GM12872 (cell line): ENCODE results near the gene TNFSF12.

Source experiments
- TF ChIP-seq, protein P1 (sequence below): IDR thresholded peaks from 3 replicates; pipeline ENCODE4 v1.5.1; 2011; ENCODE audit warnings: low read depth, mild to moderate bottlenecking, low read length, moderate library complexity; ENCODE audit not compliant: insufficient read depth

The TNFSF12 gene, protein sequence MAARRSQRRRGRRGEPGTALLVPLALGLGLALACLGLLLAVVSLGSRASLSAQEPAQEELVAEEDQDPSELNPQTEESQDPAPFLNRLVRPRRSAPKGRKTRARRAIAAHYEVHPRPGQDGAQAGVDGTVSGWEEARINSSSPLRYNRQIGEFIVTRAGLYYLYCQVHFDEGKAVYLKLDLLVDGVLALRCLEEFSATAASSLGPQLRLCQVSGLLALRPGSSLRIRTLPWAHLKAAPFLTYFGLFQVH

DNA sequence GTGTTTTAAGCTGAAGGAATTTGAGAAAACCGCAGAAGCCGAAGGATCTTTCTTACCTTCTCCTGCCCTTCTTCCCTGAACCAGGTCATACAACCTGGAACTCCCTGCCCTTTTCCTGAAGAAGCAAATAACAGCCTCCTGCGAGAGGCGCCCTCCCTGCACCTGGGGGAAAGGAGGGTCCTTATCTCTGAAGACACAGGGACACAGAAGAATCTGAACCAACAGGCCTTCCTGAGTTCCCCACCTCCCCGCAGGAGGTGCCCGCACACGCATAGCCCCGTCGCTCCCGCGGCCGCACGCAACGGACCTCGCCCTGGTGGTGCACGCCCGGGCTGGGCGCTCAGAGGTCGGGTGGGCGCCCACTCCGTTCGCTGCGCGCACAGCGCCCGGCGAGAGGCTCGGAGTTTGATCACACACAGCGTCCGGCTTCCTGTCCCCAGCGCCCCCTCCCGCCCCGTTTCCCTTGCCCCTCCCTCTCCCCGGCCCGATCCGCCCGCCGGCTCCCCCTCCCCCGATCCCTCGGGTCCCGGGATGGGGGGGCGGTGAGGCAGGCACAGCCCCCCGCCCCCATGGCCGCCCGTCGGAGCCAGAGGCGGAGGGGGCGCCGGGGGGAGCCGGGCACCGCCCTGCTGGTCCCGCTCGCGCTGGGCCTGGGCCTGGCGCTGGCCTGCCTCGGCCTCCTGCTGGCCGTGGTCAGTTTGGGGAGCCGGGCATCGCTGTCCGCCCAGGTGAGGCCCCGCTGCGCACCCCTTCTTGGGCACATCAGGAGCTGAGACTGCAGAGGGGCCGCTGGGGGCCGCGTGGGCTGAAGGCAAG, at the start of gene TNFSF12:
Gene TNFSF12 (plus strand): TSS at position 474 of the 816 bp plus-strand sequence. CDS start 96 bp downstream, at position 570.
- TF ChIP-seq, protein P1, sequence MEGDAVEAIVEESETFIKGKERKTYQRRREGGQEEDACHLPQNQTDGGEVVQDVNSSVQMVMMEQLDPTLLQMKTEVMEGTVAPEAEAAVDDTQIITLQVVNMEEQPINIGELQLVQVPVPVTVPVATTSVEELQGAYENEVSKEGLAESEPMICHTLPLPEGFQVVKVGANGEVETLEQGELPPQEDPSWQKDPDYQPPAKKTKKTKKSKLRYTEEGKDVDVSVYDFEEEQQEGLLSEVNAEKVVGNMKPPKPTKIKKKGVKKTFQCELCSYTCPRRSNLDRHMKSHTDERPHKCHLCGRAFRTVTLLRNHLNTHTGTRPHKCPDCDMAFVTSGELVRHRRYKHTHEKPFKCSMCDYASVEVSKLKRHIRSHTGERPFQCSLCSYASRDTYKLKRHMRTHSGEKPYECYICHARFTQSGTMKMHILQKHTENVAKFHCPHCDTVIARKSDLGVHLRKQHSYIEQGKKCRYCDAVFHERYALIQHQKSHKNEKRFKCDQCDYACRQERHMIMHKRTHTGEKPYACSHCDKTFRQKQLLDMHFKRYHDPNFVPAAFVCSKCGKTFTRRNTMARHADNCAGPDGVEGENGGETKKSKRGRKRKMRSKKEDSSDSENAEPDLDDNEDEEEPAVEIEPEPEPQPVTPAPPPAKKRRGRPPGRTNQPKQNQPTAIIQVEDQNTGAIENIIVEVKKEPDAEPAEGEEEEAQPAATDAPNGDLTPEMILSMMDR: peak; percentile 15; the same call in 1 of the 3 replicates

DNA sequence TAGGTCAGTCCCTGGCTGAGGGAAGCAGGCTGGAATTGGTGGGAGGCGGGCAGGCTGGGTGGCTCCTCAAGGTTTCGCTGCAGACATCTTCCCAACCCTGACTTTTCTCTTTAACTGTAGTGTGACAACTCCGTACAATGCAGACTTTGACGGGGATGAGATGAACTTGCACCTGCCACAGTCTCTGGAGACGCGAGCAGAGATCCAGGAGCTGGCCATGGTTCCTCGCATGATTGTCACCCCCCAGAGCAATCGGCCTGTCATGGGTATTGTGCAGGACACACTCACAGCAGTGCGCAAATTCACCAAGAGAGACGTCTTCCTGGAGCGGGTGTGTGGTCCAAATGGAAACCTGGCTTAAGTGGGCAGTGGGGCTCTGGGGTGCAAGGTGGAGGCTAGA, 49.7 kb upstream of the TNFSF12 start:
- TF ChIP-seq, protein P1: no peak

DNA sequence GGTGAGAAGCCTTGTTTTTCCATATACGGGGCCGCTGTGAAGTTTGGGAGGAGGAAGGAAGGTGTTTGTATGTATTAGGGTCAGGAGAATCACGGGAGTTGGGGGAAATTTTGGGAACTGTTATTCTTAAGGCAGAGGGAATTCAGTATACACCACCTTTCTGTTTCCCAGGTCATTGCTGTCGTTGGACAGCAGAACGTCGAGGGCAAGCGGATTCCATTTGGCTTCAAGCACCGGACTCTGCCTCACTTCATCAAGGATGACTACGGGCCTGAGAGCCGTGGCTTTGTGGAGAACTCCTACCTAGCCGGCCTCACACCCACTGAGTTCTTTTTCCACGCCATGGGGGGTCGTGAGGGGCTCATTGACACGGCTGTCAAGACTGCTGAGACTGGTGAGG, 47.1 kb upstream of the TNFSF12 start:
- TF ChIP-seq, protein P1: no peak

DNA sequence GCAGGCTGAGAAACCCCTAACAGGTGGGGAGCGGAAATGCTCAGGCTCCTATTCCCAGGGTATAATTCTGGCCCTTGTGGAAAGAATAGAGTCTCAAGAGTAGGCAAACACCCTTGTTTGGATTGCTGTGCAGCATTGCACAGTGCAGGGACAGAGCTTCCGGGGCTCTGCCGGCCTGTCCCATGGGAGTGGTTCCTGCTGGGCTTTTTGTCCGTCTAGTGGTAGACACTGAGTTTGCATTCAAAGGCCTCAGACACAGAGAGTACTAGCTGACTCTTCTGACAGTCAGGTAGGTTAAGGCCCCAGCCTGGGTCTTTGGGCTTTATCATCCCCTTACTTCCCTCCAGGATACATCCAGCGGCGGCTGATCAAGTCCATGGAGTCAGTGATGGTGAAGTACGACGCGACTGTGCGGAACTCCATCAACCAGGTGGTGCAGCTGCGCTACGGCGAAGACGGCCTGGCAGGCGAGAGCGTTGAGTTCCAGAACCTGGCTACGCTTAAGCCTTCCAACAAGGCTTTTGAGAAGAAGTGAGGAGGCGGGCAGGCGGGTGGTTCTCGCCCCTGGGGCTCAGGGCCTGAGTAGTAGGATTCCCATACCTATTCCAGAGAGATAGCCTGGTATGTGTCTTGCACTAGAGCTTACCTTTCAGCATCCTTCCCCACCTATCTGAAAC, 46.5 kb upstream of the TNFSF12 start:
- TF ChIP-seq, protein P1: no peak

DNA sequence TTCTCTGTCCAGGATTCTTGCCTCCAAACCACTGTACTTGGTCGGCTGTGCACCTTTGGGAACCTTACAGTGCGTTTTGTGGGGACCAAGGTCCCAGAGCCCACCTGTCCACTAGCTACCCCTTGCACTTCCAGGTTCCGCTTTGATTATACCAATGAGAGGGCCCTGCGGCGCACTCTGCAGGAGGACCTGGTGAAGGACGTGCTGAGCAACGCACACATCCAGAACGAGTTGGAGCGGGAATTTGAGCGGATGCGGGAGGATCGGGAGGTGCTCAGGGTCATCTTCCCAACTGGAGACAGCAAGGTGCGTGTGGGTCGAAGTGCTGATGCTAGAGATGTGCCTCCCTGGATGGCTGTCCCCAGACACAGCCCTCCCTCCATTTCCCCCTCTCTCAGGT, 45.9 kb upstream of the TNFSF12 start:
- TF ChIP-seq, protein P1: peak; percentile 36; the same call in 1 of the 3 replicates

DNA sequence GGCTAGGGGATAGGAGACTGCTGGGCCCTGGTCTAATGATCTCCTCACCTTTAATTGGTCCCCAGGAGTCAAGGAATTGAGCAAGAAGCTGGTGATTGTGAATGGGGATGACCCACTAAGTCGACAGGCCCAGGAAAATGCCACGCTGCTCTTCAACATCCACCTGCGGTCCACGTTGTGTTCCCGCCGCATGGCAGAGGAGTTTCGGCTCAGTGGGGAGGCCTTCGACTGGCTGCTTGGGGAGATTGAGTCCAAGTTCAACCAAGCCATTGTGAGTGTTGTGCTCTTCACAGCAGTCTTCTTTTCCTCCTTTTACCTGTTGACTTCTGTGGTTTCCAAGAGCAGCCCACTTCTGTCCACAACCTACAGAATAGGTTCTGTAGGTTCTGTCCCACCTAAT, 45.3 kb upstream of the TNFSF12 start:
- TF ChIP-seq, protein P1: no peak

DNA sequence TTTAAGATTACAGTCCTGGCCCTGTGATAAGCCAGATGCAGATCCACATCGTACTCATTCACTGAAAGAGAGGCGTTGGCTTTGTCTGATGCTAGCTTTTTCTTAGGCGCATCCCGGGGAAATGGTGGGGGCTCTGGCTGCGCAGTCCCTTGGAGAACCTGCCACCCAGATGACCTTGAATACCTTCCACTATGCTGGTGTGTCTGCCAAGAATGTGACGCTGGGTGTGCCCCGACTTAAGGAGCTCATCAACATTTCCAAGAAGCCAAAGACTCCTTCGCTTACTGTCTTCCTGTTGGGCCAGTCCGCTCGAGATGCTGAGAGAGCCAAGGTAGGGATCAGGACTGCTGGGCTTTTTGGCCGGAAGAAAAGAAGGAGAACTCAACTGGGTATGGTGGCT, 40.7 kb upstream of the TNFSF12 start:
- TF ChIP-seq, protein P1: no peak
